SU-DHL-6 (cell line): ENCODE measurements around the gene LTO1.

Experiments
- EZH2phosphoT487 ChIP-seq: fragments of 200-600 bp; sonication (generic), shearing (Covaris generic); conservative IDR thresholded peaks from 2 replicates; pipeline ENCODE4 v1.6.1; 2018; ENCODE audit warnings: mild to moderate bottlenecking, antibody characterized with exemption, low read length, moderate library complexity, mixed read lengths
- TF ChIP-seq, protein P1 (sequence below): fragments of 200-600 bp; sonication (generic); IDR thresholded peaks from one replicate; pipeline ENCODE4 v1.5.1; 2017; ENCODE audit warnings: antibody characterized with exemption, mild to moderate bottlenecking, low read length, moderate library complexity; ENCODE audit not compliant: insufficient read depth, poor library complexity, severe bottlenecking

- TF ChIP-seq, protein P1, sequence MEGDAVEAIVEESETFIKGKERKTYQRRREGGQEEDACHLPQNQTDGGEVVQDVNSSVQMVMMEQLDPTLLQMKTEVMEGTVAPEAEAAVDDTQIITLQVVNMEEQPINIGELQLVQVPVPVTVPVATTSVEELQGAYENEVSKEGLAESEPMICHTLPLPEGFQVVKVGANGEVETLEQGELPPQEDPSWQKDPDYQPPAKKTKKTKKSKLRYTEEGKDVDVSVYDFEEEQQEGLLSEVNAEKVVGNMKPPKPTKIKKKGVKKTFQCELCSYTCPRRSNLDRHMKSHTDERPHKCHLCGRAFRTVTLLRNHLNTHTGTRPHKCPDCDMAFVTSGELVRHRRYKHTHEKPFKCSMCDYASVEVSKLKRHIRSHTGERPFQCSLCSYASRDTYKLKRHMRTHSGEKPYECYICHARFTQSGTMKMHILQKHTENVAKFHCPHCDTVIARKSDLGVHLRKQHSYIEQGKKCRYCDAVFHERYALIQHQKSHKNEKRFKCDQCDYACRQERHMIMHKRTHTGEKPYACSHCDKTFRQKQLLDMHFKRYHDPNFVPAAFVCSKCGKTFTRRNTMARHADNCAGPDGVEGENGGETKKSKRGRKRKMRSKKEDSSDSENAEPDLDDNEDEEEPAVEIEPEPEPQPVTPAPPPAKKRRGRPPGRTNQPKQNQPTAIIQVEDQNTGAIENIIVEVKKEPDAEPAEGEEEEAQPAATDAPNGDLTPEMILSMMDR, result no peak
- no peak for TF ChIP-seq EZH2phosphoT487
Observed at GRCh38 chr11:69686856-69687255, 11.7 kb upstream of the LTO1 start.
